ENCODE data around the gene WNT9A.

- TF ChIP-seq POLR2AphosphoS5 (IDR thresholded peaks at IDR 0.05; ENCODE audit: low read depth, low read length) (no peak), REST (IDR thresholded peaks at IDR 0.05; ENCODE audit: insufficient read depth in 1 of 2, low read depth in 2 of 2, low read length in 2 of 2) (no peak), SIN3A (IDR thresholded peaks at IDR 0.05; ENCODE audit: borderline replicate concordance, insufficient read depth, low read length) (no peak), FOXP2 (optimal IDR thresholded peaks at IDR 0.05; ENCODE audit: borderline replicate concordance, extremely low read depth, extremely low read length, insufficient read depth) (no peak)
These were observed 31.9 kb downstream of the WNT9A start for GRCh38 chr1:227915564-227916553.

All from PFSK-1 (cell line).